NCI-H2029 (cell line): ENCODE data around the gene PRM3.

ENCODE experiments used
- DNase-seq: peaks from one replicate; lab custom pipeline; 2025; lab: John Stamatoyannopoulos, UW

Gene PRM3

GRCh38 chr16:11224894-11225676 lies 48.3 kb downstream of the PRM3 start:
- DNase-seq, result no peak

GRCh38 chr16:11224096-11224893 lies 49.1 kb downstream of the PRM3 start:
- no peak for DNase-seq
